Natural killer cell (primary cell): Measurements from ENCODE around the gene CD46. TPM values are rescaled to one million over a fixed set of nuclear protein-coding genes. Genes with fewer than 3 reads are reported as not detected.

ENCODE experiments used
- ATAC-seq, 3 donors: fragments of 150-1000 bp in 2 of 3; fragments of 200-7000 bp in 1 of 3; cut with Tn5 transposase; 1 replicate in 1 of 3; 2 replicates in 2 of 3; pipeline ENCODE4 v1.10.0; 2021; ENCODE audit warnings: mild to moderate bottlenecking in 2 of 3, moderate library complexity in 2 of 3
- DNase-seq, 2 donors: peaks; one replicate each; pipeline versions ENCODE4 v3.0.0 to v3.0.0-alpha.2; 2013 to 2021; ENCODE audit warnings: mixed read lengths in 1 of 2
- H3K27ac ChIP-seq: one replicate; pipeline ENCODE4 v1.5.1; 2013; ENCODE audit warnings: mild to moderate bottlenecking, low read length
- H3K27me3 ChIP-seq: one replicate; pipeline ENCODE4 v1.6.1; 2013; ENCODE audit warnings: low read length; ENCODE audit not compliant: control insufficient read depth, insufficient read depth
- H3K36me3 ChIP-seq: one replicate; pipeline ENCODE4 v1.6.1; 2013; ENCODE audit warnings: low read length; ENCODE audit not compliant: control insufficient read depth, insufficient read depth
- H3K4me1 ChIP-seq: one replicate; pipeline ENCODE4 v1.6.1; 2013; ENCODE audit warnings: low read length; ENCODE audit not compliant: control insufficient read depth, insufficient read depth
- H3K4me3 ChIP-seq: one replicate; pipeline ENCODE4 v1.5.1; 2013; ENCODE audit warnings: low read length
- H3K9me3 ChIP-seq: one replicate; pipeline ENCODE4 v1.6.1; 2013; ENCODE audit warnings: low read length; ENCODE audit not compliant: control insufficient read depth, insufficient read depth
- H3K27ac Mint-ChIP-seq, 2 donors: one replicate each; pipeline ENCODE4 v1.8.0; 2022; ENCODE audit warnings: mild to moderate bottlenecking in 2 of 2, mixed read lengths in 2 of 2, moderate library complexity in 1 of 2
- H3K27me3 Mint-ChIP-seq, 2 donors: one replicate each; pipeline ENCODE4 v1.8.0; 2022; ENCODE audit warnings: low read depth in 2 of 2, mixed read lengths in 2 of 2
- H3K36me3 Mint-ChIP-seq: one replicate; pipeline ENCODE4 v1.8.0; 2022; ENCODE audit warnings: mixed read lengths
- H3K4me1 Mint-ChIP-seq, 2 donors: one replicate each; pipeline ENCODE4 v1.8.0; 2022; ENCODE audit warnings: mixed read lengths in 2 of 2
- H3K4me3 Mint-ChIP-seq: one replicate; pipeline ENCODE4 v1.8.0; 2022; ENCODE audit warnings: mild to moderate bottlenecking, moderate library complexity, mixed read lengths
- H3K9me3 Mint-ChIP-seq, 2 donors: one replicate each; pipeline ENCODE4 v1.8.0; 2022; ENCODE audit warnings: mixed read lengths in 2 of 2
- CTCF ChIP-seq: fragments of 200-600 bp; IDR thresholded peaks from one replicate; pipeline ENCODE4 v1.8.0; 2022; ENCODE audit warnings: antibody characterized with exemption
- WGBS: methylation state at CpG from one replicate; pipeline ENCODE4 v1.1.7; 2013; ENCODE audit warnings: missing lambda C conversion rate; ENCODE audit not compliant: insufficient coverage; 5-methylcytosine and 5-hydroxymethylcytosine counted together
- intact Hi-C: fragments of 100-400 bp; cut with micrococcal nuclease; formaldehyde crosslinking; loops from one replicate; pipeline ENCODE4 v1.14.2; 2022
- total RNA-seq, 4 donors: library from RNA; stranded (reverse); fragments of 120-200 nt in 1 of 4; gene quantifications; one replicate each; pipeline versions ENCODE4 v1.2.3 to v1.2.4, GENCODE V29; 2013 to 2022

Gene CD46
- total RNA-seq, 3 donors from 2014 or later (not counting 1 experiment from before 2014, with no cell fraction given) = 110 to 126 (median 124) TPM

DNA sequence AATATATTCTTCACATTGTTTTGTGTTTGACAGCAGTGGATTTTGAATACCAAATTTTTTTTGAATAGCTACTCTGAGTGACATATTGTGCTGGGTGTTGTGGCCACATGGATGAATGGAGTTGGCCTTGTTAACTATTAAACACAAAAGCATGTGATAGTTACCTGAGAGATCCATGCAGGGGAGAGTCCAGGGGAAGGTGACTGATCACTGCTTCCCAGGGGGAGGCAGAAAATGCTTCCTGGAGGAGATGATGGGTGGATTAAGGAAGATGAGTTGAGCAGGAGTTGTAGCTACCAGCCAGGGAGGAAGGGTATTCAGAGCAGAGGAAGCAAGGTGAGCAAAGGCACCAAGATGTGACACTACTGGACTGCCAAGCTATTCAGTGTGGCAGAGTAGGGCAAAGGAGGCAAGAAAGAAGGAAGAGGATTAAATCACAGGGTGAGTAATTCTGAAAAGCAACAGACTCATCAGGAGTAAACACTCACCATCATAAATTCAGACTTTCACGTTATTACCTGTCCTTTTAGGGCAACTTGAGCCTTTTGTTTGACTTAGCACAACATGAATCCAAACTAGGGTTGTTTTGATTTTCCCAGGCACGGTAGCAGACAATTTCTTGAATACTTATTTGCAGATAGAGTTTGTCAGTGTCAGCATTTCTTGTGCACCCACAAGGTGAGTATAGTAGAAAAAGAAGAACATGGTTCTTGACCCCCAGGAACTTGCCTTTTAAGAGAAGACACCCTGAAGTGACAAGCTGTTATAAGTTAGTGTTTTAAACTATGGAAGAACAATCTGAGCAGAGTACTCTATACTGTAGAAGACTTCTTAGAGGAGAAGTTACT, 4.2 kb downstream of the CD46 start:
- Histone ChIP-seq H3K27ac (no peak overlapping the region), H3K4me1 (peaks cover 17% of the 10 kb centered on the region), H3K27me3 (no peaks in the 10 kb centered on the region), H3K4me3 (no peak overlapping the region), H3K9me3 (no peaks in the 10 kb centered on the region), H3K36me3 (peaks cover 36% of the 10 kb centered on the region)
- H3K4me1 Mint-ChIP-seq = peaks cover 55 to 57% of the 10 kb centered on the region in 2 donors
- H3K4me3 Mint-ChIP-seq = no peak overlapping the region
- DNase-seq (no peak), ATAC-seq (no peak)
- peaks cover under 1% of the 10 kb centered on the region for H3K36me3 Mint-ChIP-seq
- no peak for TF ChIP-seq CTCF
- H3K9me3 Mint-ChIP-seq = no peaks in the 10 kb centered on the region
- 68% methylated on average over 2 of the region's 2 CpGs for WGBS
- peak overlapping the region in 1 of 2 donors; percentile 3 for H3K27ac Mint-ChIP-seq
- intact Hi-C loops = no loop called here
- H3K27me3 Mint-ChIP-seq = no peaks in the 10 kb centered on the region

DNA sequence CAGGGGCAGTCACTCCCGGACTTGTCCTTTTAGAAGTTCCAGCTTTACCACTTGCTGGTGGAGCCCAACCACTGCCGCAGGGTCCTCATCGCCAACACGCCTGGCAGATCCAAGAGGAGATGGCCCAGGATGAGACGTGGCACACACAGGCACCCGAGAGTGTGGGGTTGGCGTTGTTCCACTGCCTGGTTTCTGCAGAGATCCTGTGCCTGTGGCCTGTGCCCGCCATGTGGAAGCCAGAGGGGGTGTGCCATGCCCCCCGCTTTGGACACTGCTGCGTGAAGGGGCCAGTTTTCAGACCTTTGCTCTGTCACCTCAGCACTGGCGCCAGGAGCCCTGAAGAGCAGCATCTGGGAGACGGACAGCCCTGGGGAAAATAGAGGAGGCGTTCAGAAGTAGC, 10.8 kb downstream of the CD46 start:
- no peak for TF ChIP-seq CTCF
- H3K4me1 ChIP-seq = no peaks in the 10 kb centered on the region
- peaks cover 81% of the 10 kb centered on the region for H3K36me3 ChIP-seq
- H3K9me3 ChIP-seq = no peaks in the 10 kb centered on the region
- DNase-seq (no peak), ATAC-seq (no peak)
- 98% methylated on average over 13 of the region's 13 CpGs for WGBS
- Mint-ChIP-seq H3K36me3 (peaks cover 32% of the 10 kb centered on the region), H3K4me1 (peaks cover 5 to 8% of the 10 kb centered on the region in 2 donors), H3K4me3 (no peak overlapping the region), H3K9me3 (no peaks in the 10 kb centered on the region), H3K27me3 (no peaks in the 10 kb centered on the region), H3K27ac (no peak overlapping the region)
- no peaks in the 10 kb centered on the region for H3K27me3 ChIP-seq
- H3K4me3 ChIP-seq = no peak overlapping the region
- no peak overlapping the region for H3K27ac ChIP-seq
- intact Hi-C loops = no loop called here

- DNase-seq = no peak
- peaks cover 79% of the 10 kb centered on the region for H3K36me3 ChIP-seq
- intact Hi-C loops = no loop called here
- no peak overlapping the region for H3K4me3 ChIP-seq
- Mint-ChIP-seq H3K4me1 (peaks cover 3 to 5% of the 10 kb centered on the region in 2 donors), H3K36me3 (peaks cover 32% of the 10 kb centered on the region), H3K27me3 (no peaks in the 10 kb centered on the region), H3K4me3 (no peak overlapping the region), H3K27ac (no peak overlapping the region), H3K9me3 (no peaks in the 10 kb centered on the region)
- TF ChIP-seq CTCF = no peak
- H3K27me3 ChIP-seq = no peaks in the 10 kb centered on the region
- H3K27ac ChIP-seq = no peak overlapping the region
- ATAC-seq = no peak
- H3K4me1 ChIP-seq = no peaks in the 10 kb centered on the region
- no peaks in the 10 kb centered on the region for H3K9me3 ChIP-seq
- WGBS = 96% methylated on average over 10 of the region's 10 CpGs
Observed at GRCh38 chr1:207763091-207763490, 11.2 kb downstream of the CD46 start.
